Measurements from ENCODE around the gene CLDN19. TPM values are rescaled to one million over a fixed set of nuclear protein-coding genes. Genes with fewer than 3 reads are reported as not detected.

CLDN19 gene
- total and polyA plus RNA-seq, 11 donors = 0.01 to 0.11 TPM; not detected in 9

DNA sequence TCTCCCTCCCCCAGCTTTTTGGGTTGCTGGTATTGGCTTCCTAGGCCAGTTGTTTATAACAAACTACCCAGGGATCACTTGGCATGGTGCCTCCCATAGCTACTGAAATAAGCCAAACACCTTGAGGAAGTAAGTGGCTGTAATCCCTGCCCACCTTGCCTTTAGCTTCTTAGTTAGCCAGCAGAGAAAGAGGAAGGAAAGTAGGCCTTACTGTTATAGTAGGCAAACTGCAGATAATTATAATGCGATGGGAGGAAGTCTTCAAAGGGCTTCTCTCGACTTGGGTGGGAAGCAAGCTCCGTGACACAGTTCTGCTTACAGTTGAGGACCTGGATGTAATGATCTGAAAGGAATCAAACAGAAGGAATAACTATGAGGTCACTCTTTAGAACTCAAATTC is 18.6 kb upstream of the CLDN19 start:
- ATAC-seq (no peak), DNase-seq (no peak)
- Histone ChIP-seq H3K4me1 (peaks cover 0 to 3% (median 0%) of the 10 kb centered on the region in 12 donors), H3K27ac (no peak overlapping the region), H3K27me3 (no peaks in the 10 kb centered on the region), H3K4me3 (no peak overlapping the region), H3K36me3 (peaks cover 2 to 89% (median 79%) of the 10 kb centered on the region in 9 donors), H3K9me3 (no peaks in the 10 kb centered on the region)
- intact Hi-C loops (cut with DNase I) = loop anchor here in 3 of 10 donors (10.0 kb wide), 2 partner anchors 304 to 414 kb away; partner anchors contain the start of genes PPCS (in 1 of the 3) and ZMYND12 (in 1 of the 3)
- 80 to 89% (median 83%) methylated on average over 3 of the region's 3 CpGs for WGBS, 4 donors
- no peak for TF ChIP-seq POLR2A (IDR thresholded peaks at IDR 0.05)
- TF ChIP-seq, protein P1, sequence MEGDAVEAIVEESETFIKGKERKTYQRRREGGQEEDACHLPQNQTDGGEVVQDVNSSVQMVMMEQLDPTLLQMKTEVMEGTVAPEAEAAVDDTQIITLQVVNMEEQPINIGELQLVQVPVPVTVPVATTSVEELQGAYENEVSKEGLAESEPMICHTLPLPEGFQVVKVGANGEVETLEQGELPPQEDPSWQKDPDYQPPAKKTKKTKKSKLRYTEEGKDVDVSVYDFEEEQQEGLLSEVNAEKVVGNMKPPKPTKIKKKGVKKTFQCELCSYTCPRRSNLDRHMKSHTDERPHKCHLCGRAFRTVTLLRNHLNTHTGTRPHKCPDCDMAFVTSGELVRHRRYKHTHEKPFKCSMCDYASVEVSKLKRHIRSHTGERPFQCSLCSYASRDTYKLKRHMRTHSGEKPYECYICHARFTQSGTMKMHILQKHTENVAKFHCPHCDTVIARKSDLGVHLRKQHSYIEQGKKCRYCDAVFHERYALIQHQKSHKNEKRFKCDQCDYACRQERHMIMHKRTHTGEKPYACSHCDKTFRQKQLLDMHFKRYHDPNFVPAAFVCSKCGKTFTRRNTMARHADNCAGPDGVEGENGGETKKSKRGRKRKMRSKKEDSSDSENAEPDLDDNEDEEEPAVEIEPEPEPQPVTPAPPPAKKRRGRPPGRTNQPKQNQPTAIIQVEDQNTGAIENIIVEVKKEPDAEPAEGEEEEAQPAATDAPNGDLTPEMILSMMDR (IDR thresholded peaks at IDR 0.05) = no peak

DNA sequence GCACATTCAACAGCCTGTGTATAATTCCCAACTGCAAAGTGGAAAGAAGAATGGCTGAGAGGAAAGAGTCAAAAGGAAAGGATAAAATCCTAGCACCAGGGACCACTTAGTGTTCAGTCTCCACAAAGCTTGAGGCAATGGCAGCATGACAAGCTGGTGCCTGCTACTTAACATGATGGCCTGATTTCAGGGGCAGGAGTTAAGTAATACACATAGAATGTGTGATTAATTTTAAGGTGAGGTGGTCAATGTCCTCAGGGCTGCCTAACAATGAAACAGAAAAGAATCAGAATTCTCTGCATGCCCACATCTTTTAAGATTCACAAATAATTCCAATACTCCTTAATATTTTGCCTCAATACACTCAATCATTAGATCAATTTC is 17.8 kb upstream of the CLDN19 start:
- intact Hi-C loops (cut with DNase I) = loop anchor here in 3 of 10 donors (10.0 kb wide), 2 partner anchors 303 to 413 kb away; partner anchors contain the start of genes PPCS (in 1 of the 3) and ZMYND12 (in 1 of the 3)
- no peaks in the 10 kb centered on the region for H3K27me3 ChIP-seq
- peaks cover 2 to 97% (median 87%) of the 10 kb centered on the region in 9 donors for H3K36me3 ChIP-seq
- no peaks in the 10 kb centered on the region for H3K9me3 ChIP-seq
- TF ChIP-seq, protein P1 (IDR thresholded peaks at IDR 0.05) = no peak
- no peak for TF ChIP-seq POLR2A (IDR thresholded peaks at IDR 0.05)
- peaks cover 0 to 3% (median 0%) of the 10 kb centered on the region in 12 donors for H3K4me1 ChIP-seq
- DNase-seq (no peak), ATAC-seq (no peak)
- H3K27ac ChIP-seq = no peak overlapping the region
- no peak overlapping the region for H3K4me3 ChIP-seq

DNA sequence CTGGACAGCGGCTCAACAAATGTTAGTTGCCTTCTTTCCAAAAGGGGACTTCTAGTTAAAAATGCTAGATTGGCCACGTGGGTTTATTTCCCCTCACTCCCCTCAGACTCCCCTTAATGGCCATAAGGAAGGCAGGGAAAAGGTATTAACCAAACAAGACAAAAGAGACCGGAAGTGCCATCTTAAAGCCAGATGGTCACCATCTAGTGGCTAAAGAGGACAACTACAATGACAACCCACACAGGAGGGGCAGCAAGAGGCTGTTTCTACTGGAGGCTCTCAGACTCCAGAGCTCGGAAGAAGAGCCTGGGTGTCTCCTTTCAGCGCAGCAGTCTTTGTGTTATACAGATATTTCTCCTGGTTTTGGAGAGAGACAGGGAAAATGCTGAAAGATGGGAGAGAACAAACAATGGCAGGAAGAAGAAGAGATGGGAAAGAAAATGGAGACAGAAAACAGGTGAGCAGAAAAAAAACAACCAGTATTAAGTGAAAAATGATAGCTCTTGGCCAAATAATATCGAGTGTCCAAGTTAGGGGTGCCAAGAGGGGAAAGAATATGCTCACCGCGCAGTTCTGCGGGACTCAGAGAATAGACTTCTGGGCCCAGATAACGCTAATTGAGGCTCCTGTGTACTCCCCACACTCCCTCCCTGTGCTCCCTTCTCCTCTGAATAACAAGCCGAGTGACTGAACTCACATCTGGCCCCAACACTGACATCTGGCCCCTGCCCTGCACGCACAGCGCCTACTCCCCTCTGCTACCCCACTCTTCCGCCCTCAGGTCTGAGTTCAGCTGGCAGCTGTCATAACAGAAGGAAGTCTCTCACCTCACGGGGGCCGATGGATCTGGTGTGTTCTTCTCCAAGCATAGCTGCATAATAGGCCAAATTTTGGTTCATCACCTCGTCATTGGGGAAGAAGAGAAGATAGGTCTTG is 17.2 kb upstream of the CLDN19 start:
- Histone ChIP-seq H3K36me3 (peaks cover 2 to 100% (median 91%) of the 10 kb centered on the region in 9 donors), H3K27me3 (no peaks in the 10 kb centered on the region), H3K27ac (no peak overlapping the region), H3K4me1 (peaks cover 0 to 4% (median 0%) of the 10 kb centered on the region in 12 donors), H3K4me3 (no peak overlapping the region), H3K9me3 (no peaks in the 10 kb centered on the region)
- 78 to 82% (median 80%) methylated on average over 17 of the region's 17 CpGs for WGBS, 4 donors
- TF ChIP-seq, protein P1 (IDR thresholded peaks at IDR 0.05) = peak; percentile 52 to 73 (median 57)
- TF ChIP-seq POLR2A (IDR thresholded peaks at IDR 0.05) = no peak
- DNase-seq (no peak), ATAC-seq (peak in 3 of 4 donors; percentile 59 to 63 (median 60))
- intact Hi-C loops (cut with DNase I) = loop anchor here in 3 of 10 donors (10.0 kb wide), 2 partner anchors 302 to 412 kb away; partner anchors contain the start of genes PPCS (in 1 of the 3) and ZMYND12 (in 1 of the 3)

DNA sequence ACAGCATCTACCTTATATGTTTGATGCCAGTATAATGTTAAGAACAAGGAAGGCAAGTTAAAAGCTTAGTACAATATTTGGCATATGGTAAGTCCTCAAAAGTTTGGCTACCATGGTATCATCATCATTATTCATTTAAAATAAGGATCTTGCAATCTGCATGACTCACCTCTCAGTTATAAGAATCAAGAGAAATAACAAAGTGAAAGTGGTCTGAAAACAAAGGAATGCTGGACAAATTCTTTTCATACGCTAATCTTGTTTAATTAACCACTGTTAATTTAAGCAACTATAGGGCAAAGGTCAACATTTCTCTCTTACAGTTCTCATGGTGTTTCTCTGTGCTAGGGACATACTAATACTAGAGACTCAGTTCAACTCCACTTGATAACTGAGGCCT is 13.0 kb upstream of the CLDN19 start:
- intact Hi-C loops (cut with DNase I) = loop anchor here in 3 of 10 donors (10.0 kb wide), 2 partner anchors 298 to 408 kb away; partner anchors contain the start of genes PPCS (in 1 of the 3) and ZMYND12 (in 1 of the 3)

More for the DNA sequence above, 13.0 kb upstream of the CLDN19 start:
- WGBS, 4 donors = 76 to 92% (median 82%) methylated on average over 1 of the region's 1 CpG
- DNase-seq = no peak
- no peaks in the 10 kb centered on the region for H3K27me3 ChIP-seq
- no peak overlapping the region for H3K4me3 ChIP-seq
- H3K9me3 ChIP-seq = no peaks in the 10 kb centered on the region
- ATAC-seq = no peak
- TF ChIP-seq POLR2A (IDR thresholded peaks at IDR 0.05) = no peak
- peaks cover 0 to 17% (median 0%) of the 10 kb centered on the region in 12 donors for H3K4me1 ChIP-seq
- peaks cover 2 to 90% (median 87%) of the 10 kb centered on the region in 9 donors for H3K36me3 ChIP-seq
- H3K27ac ChIP-seq = no peak overlapping the region

All from heart left ventricle (tissue), 16 donors.